NCI-H2227 (cell line): Measurements from ENCODE around the gene C17orf107.

Source experiments
- DNase-seq: peaks from one replicate; lab custom pipeline; 2025; ENCODE audit not compliant: unreplicated experiment; lab: John Stamatoyannopoulos, UW

C17orf107 gene

GRCh38 chr17:4872786-4873185 is 26.6 kb upstream of the C17orf107 start:
- no peak for DNase-seq

GRCh38 chr17:4877089-4877488 is 22.2 kb upstream of the C17orf107 start:
- no peak for DNase-seq

GRCh38 chr17:4879601-4880000 is 19.7 kb upstream of the C17orf107 start:
- DNase-seq: no peak

- DNase-seq: no peak
Observed at GRCh38 chr17:4880857-4881256, 18.5 kb upstream of the C17orf107 start.

- peak; percentile 45 for DNase-seq
Observed at GRCh38 chr17:4881761-4882555, 17.4 kb upstream of the C17orf107 start.

GRCh38 chr17:4884489-4884888 is 14.8 kb upstream of the C17orf107 start:
- DNase-seq: no peak

- DNase-seq: no peak
Observed at GRCh38 chr17:4886830-4887229, 12.5 kb upstream of the C17orf107 start.

- DNase-seq: no peak
Observed at GRCh38 chr17:4887581-4887980, 11.8 kb upstream of the C17orf107 start.

GRCh38 chr17:4891411-4892410 is 7.6 kb upstream of the C17orf107 start:
- DNase-seq: no peak

GRCh38 chr17:4892499-4893221 is 6.7 kb upstream of the C17orf107 start:
- DNase-seq: no peak

- no peak for DNase-seq
Observed at GRCh38 chr17:4893272-4893671, 6.1 kb upstream of the C17orf107 start.

GRCh38 chr17:4893721-4894560 is 5.4 kb upstream of the C17orf107 start:
- DNase-seq: no peak

- DNase-seq: no peak
Observed at GRCh38 chr17:4895121-4895520, 4.2 kb upstream of the C17orf107 start.

- DNase-seq: no peak
Observed at GRCh38 chr17:4895657-4896331, 3.5 kb upstream of the C17orf107 start.

- DNase-seq: no peak
Observed at GRCh38 chr17:4896332-4897197, 2.8 kb upstream of the C17orf107 start.

GRCh38 chr17:4897198-4897687 is 2.1 kb upstream of the C17orf107 start:
- DNase-seq: no peak

GRCh38 chr17:4897785-4898184 is 1.6 kb upstream of the C17orf107 start:
- DNase-seq: no peak

- no peak for DNase-seq
Observed at GRCh38 chr17:4898351-4898750, 985 bp upstream of the C17orf107 start.

GRCh38 chr17:4898927-4899326 is 409 bp upstream of the C17orf107 start:
- no peak for DNase-seq
